Measurements from ENCODE around the gene PRKAG2. TPM values are rescaled to one million over a fixed set of nuclear protein-coding genes. Genes with fewer than 3 reads are reported as not detected.

Gene PRKAG2
- polyA plus RNA-seq, 4 donors = 24.9 to 44.4 (median 28.2) TPM

GRCh38 chr7:151637781-151638261 lies 239.1 kb downstream of the PRKAG2 start:
- no peak for DNase-seq (ENCODE audit: low read depth in 4 of 4, low spot score in 2 of 4)

GRCh38 chr7:151634643-151635042 lies 242.3 kb downstream of the PRKAG2 start:
- no peak for DNase-seq (ENCODE audit: low read depth in 4 of 4, low spot score in 2 of 4)

GRCh38 chr7:151633516-151633812 lies 243.5 kb downstream of the PRKAG2 start:
- no peak for DNase-seq (ENCODE audit: low read depth in 4 of 4, low spot score in 2 of 4)

GRCh38 chr7:151632750-151633515 lies 244.0 kb downstream of the PRKAG2 start:
- peak in 1 of 4 donors; percentile 12 for DNase-seq (ENCODE audit: low read depth in 4 of 4, low spot score in 2 of 4)

- DNase-seq (ENCODE audit: low read depth in 4 of 4, low spot score in 2 of 4) = peak in 1 of 4 donors; percentile 56
These were observed 244.8 kb downstream of the PRKAG2 start for GRCh38 chr7:151631953-151632749.

- peak in 1 of 4 donors; percentile 24 for DNase-seq (ENCODE audit: low read depth in 4 of 4, low spot score in 2 of 4)
These were observed 245.4 kb downstream of the PRKAG2 start for GRCh38 chr7:151631570-151631952.

- DNase-seq (ENCODE audit: low read depth in 4 of 4, low spot score in 2 of 4) = no peak
These were observed 245.9 kb downstream of the PRKAG2 start for GRCh38 chr7:151630851-151631569.

- no peak for DNase-seq (ENCODE audit: low read depth in 4 of 4, low spot score in 2 of 4)
These were observed 246.6 kb downstream of the PRKAG2 start for GRCh38 chr7:151630358-151630757.

GRCh38 chr7:151629713-151630272 lies 247.1 kb downstream of the PRKAG2 start:
- no peak for DNase-seq (ENCODE audit: low read depth in 4 of 4, low spot score in 2 of 4)

GRCh38 chr7:151628846-151629604 lies 247.9 kb downstream of the PRKAG2 start:
- no peak for DNase-seq (ENCODE audit: low read depth in 4 of 4, low spot score in 2 of 4)

- peak in 1 of 4 donors; percentile 40 for DNase-seq (ENCODE audit: low read depth in 4 of 4, low spot score in 2 of 4)
These were observed 250.3 kb downstream of the PRKAG2 start for GRCh38 chr7:151626422-151627115.

GRCh38 chr7:151625606-151626005 lies 251.3 kb downstream of the PRKAG2 start:
- peak in 1 of 4 donors; percentile 15 for DNase-seq (ENCODE audit: low read depth in 4 of 4, low spot score in 2 of 4)

- DNase-seq (ENCODE audit: low read depth in 4 of 4, low spot score in 2 of 4) = no peak
These were observed 252.5 kb downstream of the PRKAG2 start for GRCh38 chr7:151624246-151624928.

- DNase-seq (ENCODE audit: low read depth in 4 of 4, low spot score in 2 of 4) = no peak
These were observed 253.1 kb downstream of the PRKAG2 start for GRCh38 chr7:151623766-151624165.

GRCh38 chr7:151621961-151622360 lies 255.0 kb downstream of the PRKAG2 start:
- no peak for DNase-seq (ENCODE audit: low read depth in 4 of 4, low spot score in 2 of 4)

GRCh38 chr7:151616443-151617213 lies 260.3 kb downstream of the PRKAG2 start:
- DNase-seq (ENCODE audit: low read depth in 4 of 4, low spot score in 2 of 4) = no peak

GRCh38 chr7:151615784-151616183 lies 261.1 kb downstream of the PRKAG2 start:
- no peak for DNase-seq (ENCODE audit: low read depth in 4 of 4, low spot score in 2 of 4)

GRCh38 chr7:151615058-151615457 lies 261.9 kb downstream of the PRKAG2 start:
- no peak for DNase-seq (ENCODE audit: low read depth in 4 of 4, low spot score in 2 of 4)

Measured in left renal cortex interstitium (tissue), 4 donors.